ENCODE data around the gene LHB. TPM values are rescaled to one million over a fixed set of nuclear protein-coding genes. Genes with fewer than 3 reads are reported as not detected.
A peak's percentile ranks its signal among the peaks of the same experiment; 100 is the strongest.

LHB gene
- total RNA-seq, 1 donor from 2014 or later = not detected

GRCh38 chr19:48967346-48968178, 49.3 kb downstream of the LHB start:
- H3K36me3 Mint-ChIP-seq (ENCODE audit: unreplicated experiment) = peaks cover 17% of the 10 kb centered on the region
- no peak for TF ChIP-seq CTCF (IDR thresholded peaks at IDR 0.05)
- no peak for DNase-seq (ENCODE audit: extremely low spot score, unreplicated experiment)

GRCh38 chr19:48966541-48967345, 50.1 kb downstream of the LHB start:
- Mint-ChIP-seq H3K9me3 (ENCODE audit: unreplicated experiment) (no peaks in the 10 kb centered on the region), H3K4me1 (ENCODE audit: unreplicated experiment) (peaks cover 53% of the 10 kb centered on the region), H3K27ac (ENCODE audit: unreplicated experiment) (peak overlapping the region; percentile 98), H3K4me3 (ENCODE audit: unreplicated experiment) (peak overlapping the region; percentile 95), H3K36me3 (ENCODE audit: unreplicated experiment) (peaks cover 17% of the 10 kb centered on the region), H3K27me3 (ENCODE audit: unreplicated experiment) (no peaks in the 10 kb centered on the region)
- no peak for DNase-seq (ENCODE audit: extremely low spot score, unreplicated experiment)
- TF ChIP-seq CTCF (IDR thresholded peaks at IDR 0.05) = no peak

More at GRCh38 chr19:48967346-48968178, 49.3 kb downstream of the LHB start:
- Mint-ChIP-seq H3K27me3 (ENCODE audit: unreplicated experiment) (no peaks in the 10 kb centered on the region), H3K4me1 (ENCODE audit: unreplicated experiment) (peaks cover 45% of the 10 kb centered on the region), H3K27ac (ENCODE audit: unreplicated experiment) (peak overlapping the region; percentile 98), H3K4me3 (ENCODE audit: unreplicated experiment) (peak overlapping the region; percentile 95), H3K9me3 (ENCODE audit: unreplicated experiment) (no peaks in the 10 kb centered on the region)

Small RNA genes within 50 kb of the gene (microRNA-seq; reads per million reads assigned to microRNA genes)
- not detected for gene MIR6798 (ENCODE audit: unreplicated experiment)

Other genes starting within 250 kb of the LHB start
- 48.5 and 50.5 TPM in 2 replicates for gene BCAT2, start 206.1 kb downstream of the LHB start, total RNA-seq
- gene HSD17B14, start 180.6 kb downstream of the LHB start, total RNA-seq = 23.9 and 29.1 TPM in 2 replicates
- gene PLEKHA4, start 148.5 kb downstream of the LHB start, total RNA-seq = 31.0 and 40.0 TPM in 2 replicates
- 96.5 and 118 TPM in 2 replicates for gene PPP1R15A, start 144.7 kb downstream of the LHB start, total RNA-seq
- gene TULP2, start 118.3 kb downstream of the LHB start, total RNA-seq = not detected in 2 replicates
- 260 and 264 TPM in 2 replicates for gene NUCB1, start 116.8 kb downstream of the LHB start, total RNA-seq
- gene DHDH, start 83.4 kb downstream of the LHB start, total RNA-seq = 0.67 TPM in 1 of 2 replicates, not detected in the other
- gene BAX, start 62.2 kb downstream of the LHB start, total RNA-seq = 154 and 172 TPM in 2 replicates
- 2,724 and 2,792 TPM in 2 replicates for gene FTL, start 51.8 kb downstream of the LHB start, total RNA-seq
- gene GYS1, start 23.8 kb downstream of the LHB start, total RNA-seq = 37.6 and 42.2 TPM in 2 replicates
- 61.2 and 64.2 TPM in 2 replicates for gene RUVBL2, start 23.2 kb downstream of the LHB start, total RNA-seq
- not detected in 2 replicates for gene CGB3, start 7.2 kb upstream of the LHB start, total RNA-seq
- not detected in 2 replicates for gene CGB2, start 14.8 kb upstream of the LHB start, total RNA-seq
- gene CGB1, start 19.8 kb upstream of the LHB start, total RNA-seq = not detected in 2 replicates
- gene CGB5, start 26.8 kb upstream of the LHB start, total RNA-seq = not detected in 2 replicates
- gene CGB8, start 32.0 kb upstream of the LHB start, total RNA-seq = not detected in 2 replicates
- gene CGB7, start 40.7 kb upstream of the LHB start, total RNA-seq = 0.16 TPM in 1 of 2 replicates, not detected in the other
- gene NTF4, start 47.7 kb upstream of the LHB start, total RNA-seq = not detected in 2 replicates
- not detected in 2 replicates for gene KCNA7, start 55.6 kb upstream of the LHB start, total RNA-seq
- gene SNRNP70, start 68.4 kb upstream of the LHB start, total RNA-seq = 277 and 286 TPM in 2 replicates
- 7.9 and 9.9 TPM in 2 replicates for gene LIN7B, start 97.3 kb upstream of the LHB start, total RNA-seq
- 1.8 and 3.4 TPM in 2 replicates for gene C19orf73, start 102.1 kb upstream of the LHB start, total RNA-seq
- gene PPFIA3, start 102.5 kb upstream of the LHB start, total RNA-seq = 6.6 and 9.5 TPM in 2 replicates
- not detected in 2 replicates for gene HRC, start 138.3 kb upstream of the LHB start, total RNA-seq
- 28.5 and 28.7 TPM in 2 replicates for gene TRPM4, start 140.7 kb upstream of the LHB start, total RNA-seq